Natural killer cell (primary cell): ENCODE data around the gene HSD17B2. TPM values are rescaled to one million over a fixed set of nuclear protein-coding genes. Genes with fewer than 3 reads are reported as not detected.

Source experiments
- ATAC-seq, 3 donors: fragments of 150-1000 bp in 2 of 3; fragments of 200-7000 bp in 1 of 3; cut with Tn5 transposase; 1 replicate in 1 of 3; 2 replicates in 2 of 3; pipeline ENCODE4 v1.10.0; 2021; ENCODE audit warnings: mild to moderate bottlenecking in 2 of 3, moderate library complexity in 2 of 3
- DNase-seq, 2 donors: peaks; one replicate each; pipeline versions ENCODE4 v3.0.0 to v3.0.0-alpha.2; 2013 to 2021; ENCODE audit warnings: mixed read lengths in 1 of 2
- H3K27ac ChIP-seq: one replicate; pipeline ENCODE4 v1.5.1; 2013; ENCODE audit warnings: mild to moderate bottlenecking, low read length
- H3K27me3 ChIP-seq: one replicate; pipeline ENCODE4 v1.6.1; 2013; ENCODE audit warnings: low read length; ENCODE audit not compliant: control insufficient read depth, insufficient read depth
- H3K36me3 ChIP-seq: one replicate; pipeline ENCODE4 v1.6.1; 2013; ENCODE audit warnings: low read length; ENCODE audit not compliant: control insufficient read depth, insufficient read depth
- H3K4me1 ChIP-seq: one replicate; pipeline ENCODE4 v1.6.1; 2013; ENCODE audit warnings: low read length; ENCODE audit not compliant: control insufficient read depth, insufficient read depth
- H3K4me3 ChIP-seq: one replicate; pipeline ENCODE4 v1.5.1; 2013; ENCODE audit warnings: low read length
- H3K9me3 ChIP-seq: one replicate; pipeline ENCODE4 v1.6.1; 2013; ENCODE audit warnings: low read length; ENCODE audit not compliant: control insufficient read depth, insufficient read depth
- H3K27ac Mint-ChIP-seq, 2 donors: one replicate each; pipeline ENCODE4 v1.8.0; 2022; ENCODE audit warnings: mild to moderate bottlenecking in 2 of 2, mixed read lengths in 2 of 2, moderate library complexity in 1 of 2
- H3K27me3 Mint-ChIP-seq, 2 donors: one replicate each; pipeline ENCODE4 v1.8.0; 2022; ENCODE audit warnings: low read depth in 2 of 2, mixed read lengths in 2 of 2
- H3K36me3 Mint-ChIP-seq: one replicate; pipeline ENCODE4 v1.8.0; 2022; ENCODE audit warnings: mixed read lengths
- H3K4me1 Mint-ChIP-seq, 2 donors: one replicate each; pipeline ENCODE4 v1.8.0; 2022; ENCODE audit warnings: mixed read lengths in 2 of 2
- H3K4me3 Mint-ChIP-seq: one replicate; pipeline ENCODE4 v1.8.0; 2022; ENCODE audit warnings: mild to moderate bottlenecking, moderate library complexity, mixed read lengths
- H3K9me3 Mint-ChIP-seq, 2 donors: one replicate each; pipeline ENCODE4 v1.8.0; 2022; ENCODE audit warnings: mixed read lengths in 2 of 2
- CTCF ChIP-seq: fragments of 200-600 bp; IDR thresholded peaks from one replicate; pipeline ENCODE4 v1.8.0; 2022; ENCODE audit warnings: antibody characterized with exemption
- WGBS: methylation state at CpG from one replicate; pipeline ENCODE4 v1.1.7; 2013; ENCODE audit warnings: missing lambda C conversion rate; ENCODE audit not compliant: insufficient coverage; 5-methylcytosine and 5-hydroxymethylcytosine counted together
- intact Hi-C: fragments of 100-400 bp; cut with micrococcal nuclease; formaldehyde crosslinking; loops from one replicate; pipeline ENCODE4 v1.14.2; 2022
- total RNA-seq, 4 donors: library from RNA; stranded (reverse); fragments of 120-200 nt in 1 of 4; gene quantifications; one replicate each; pipeline versions ENCODE4 v1.2.3 to v1.2.4, GENCODE V29; 2013 to 2022

The HSD17B2 gene
- total RNA-seq, 3 donors from 2014 or later (not counting 1 experiment from before 2014, with no cell fraction given), result not detected

- no peak overlapping the region for H3K4me3 Mint-ChIP-seq
- intact Hi-C loops, result no loop called here
- H3K27ac Mint-ChIP-seq, result no peak overlapping the region
Measured at GRCh38 chr16:82134846-82135245, 99.8 kb downstream of the HSD17B2 start.

GRCh38 chr16:82135844-82136243, 100.8 kb downstream of the HSD17B2 start:
- no peaks in the 10 kb centered on the region for H3K27me3 ChIP-seq
- ATAC-seq (no peak), DNase-seq (no peak)
- WGBS, result 94% methylated on average over 6 of the region's 8 CpGs
- H3K4me1 Mint-ChIP-seq, result peaks cover 9 to 14% of the 10 kb centered on the region in 2 donors
- intact Hi-C loops, result no loop called here
- no peak overlapping the region for H3K27ac Mint-ChIP-seq
- H3K36me3 Mint-ChIP-seq, result peaks cover 6% of the 10 kb centered on the region
- TF ChIP-seq CTCF, result no peak
- H3K9me3 Mint-ChIP-seq, result no peaks in the 10 kb centered on the region
- H3K4me3 Mint-ChIP-seq, result no peak overlapping the region
- H3K9me3 ChIP-seq, result no peaks in the 10 kb centered on the region
- H3K36me3 ChIP-seq, result no peaks in the 10 kb centered on the region
- peaks cover 4% of the 10 kb centered on the region for H3K4me1 ChIP-seq
- no peaks in the 10 kb centered on the region for H3K27me3 Mint-ChIP-seq
- no peak overlapping the region for H3K4me3 ChIP-seq
- no peak overlapping the region for H3K27ac ChIP-seq

More at GRCh38 chr16:82134846-82135245, 99.8 kb downstream of the HSD17B2 start:
- Mint-ChIP-seq H3K9me3 (no peaks in the 10 kb centered on the region), H3K27me3 (no peaks in the 10 kb centered on the region), H3K4me1 (peaks cover 9 to 14% of the 10 kb centered on the region in 2 donors), H3K36me3 (peaks cover 6% of the 10 kb centered on the region)
- H3K9me3 ChIP-seq, result no peaks in the 10 kb centered on the region
- no peaks in the 10 kb centered on the region for H3K36me3 ChIP-seq
- no peak for TF ChIP-seq CTCF
- H3K4me1 ChIP-seq, result peaks cover 4% of the 10 kb centered on the region
- ATAC-seq (no peak), DNase-seq (no peak)
- 96% methylated on average over 8 of the region's 8 CpGs for WGBS
- no peak overlapping the region for H3K27ac ChIP-seq
- H3K4me3 ChIP-seq, result no peak overlapping the region
- no peaks in the 10 kb centered on the region for H3K27me3 ChIP-seq

- WGBS, result 97% methylated on average over 9 of the region's 9 CpGs
- Mint-ChIP-seq H3K27me3 (no peaks in the 10 kb centered on the region), H3K4me1 (peaks cover 9 to 14% of the 10 kb centered on the region in 2 donors), H3K36me3 (peaks cover 6% of the 10 kb centered on the region), H3K27ac (no peak overlapping the region), H3K9me3 (no peaks in the 10 kb centered on the region), H3K4me3 (no peak overlapping the region)
- no peak overlapping the region for H3K4me3 ChIP-seq
- H3K4me1 ChIP-seq, result peaks cover 4% of the 10 kb centered on the region
- no peak for TF ChIP-seq CTCF
- DNase-seq, result no peak
- H3K27me3 ChIP-seq, result no peaks in the 10 kb centered on the region
- H3K9me3 ChIP-seq, result no peaks in the 10 kb centered on the region
- H3K36me3 ChIP-seq, result no peaks in the 10 kb centered on the region
- intact Hi-C loops, result no loop called here
- no peak overlapping the region for H3K27ac ChIP-seq
- ATAC-seq, result no peak
Measured at GRCh38 chr16:82136956-82137821, 102.1 kb downstream of the HSD17B2 start.
